ENCODE measurements around the gene MSL1.

The MSL1 gene

GRCh38 chr17:40087049-40087794, 34.5 kb upstream of the MSL1 start:
- Mint-ChIP-seq H3K4me1 (peaks cover 6 to 11% of the 10 kb centered on the region in 2 donors), H3K36me3 (peaks cover 11 to 19% of the 10 kb centered on the region in 2 donors), H3K9me3 (no peaks in the 10 kb centered on the region), H3K27ac (no peak overlapping the region), H3K4me3 (no peak overlapping the region), H3K27me3 (no peaks in the 10 kb centered on the region)
- DNase-seq (no peak), ATAC-seq (replicated peaks) (no peak)

- no peaks in the 10 kb centered on the region for H3K27me3 Mint-ChIP-seq
- peaks cover 6 to 11% of the 10 kb centered on the region in 2 donors for H3K4me1 Mint-ChIP-seq
- no peak overlapping the region for H3K4me3 Mint-ChIP-seq
- DNase-seq (no peak), ATAC-seq (replicated peaks) (no peak)
- no peak overlapping the region for H3K27ac Mint-ChIP-seq
- peaks cover 11 to 19% of the 10 kb centered on the region in 2 donors for H3K36me3 Mint-ChIP-seq
- H3K9me3 Mint-ChIP-seq: no peaks in the 10 kb centered on the region
Measured at GRCh38 chr17:40087903-40088718, 33.7 kb upstream of the MSL1 start.

GRCh38 chr17:40089077-40089895, 32.5 kb upstream of the MSL1 start:
- Mint-ChIP-seq H3K4me1 (peaks cover 12 to 19% of the 10 kb centered on the region in 2 donors), H3K27me3 (no peaks in the 10 kb centered on the region), H3K4me3 (no peak overlapping the region), H3K36me3 (peaks cover 21 to 26% of the 10 kb centered on the region in 2 donors), H3K9me3 (no peaks in the 10 kb centered on the region), H3K27ac (no peak overlapping the region)
- DNase-seq (no peak), ATAC-seq (replicated peaks) (no peak)

- peak overlapping the region; percentile 33 for H3K27ac Mint-ChIP-seq
- no peak for DNase-seq
- H3K27me3 Mint-ChIP-seq: no peaks in the 10 kb centered on the region
- no peaks in the 10 kb centered on the region for H3K9me3 Mint-ChIP-seq
- peaks cover 27 to 32% of the 10 kb centered on the region in 2 donors for H3K36me3 Mint-ChIP-seq
- H3K4me3 Mint-ChIP-seq: no peak overlapping the region
- ATAC-seq (replicated peaks): no peak
- peaks cover 19 to 26% of the 10 kb centered on the region in 2 donors for H3K4me1 Mint-ChIP-seq
Measured at GRCh38 chr17:40090237-40091119, 31.3 kb upstream of the MSL1 start.

GRCh38 chr17:40091691-40092397, 29.9 kb upstream of the MSL1 start:
- no peak for ATAC-seq (replicated peaks)
- no peaks in the 10 kb centered on the region for H3K27me3 Mint-ChIP-seq
- peaks cover 0 to under 1% of the 10 kb centered on the region in 2 donors for H3K9me3 Mint-ChIP-seq
- H3K27ac Mint-ChIP-seq: no peak overlapping the region
- peaks cover 37 to 45% of the 10 kb centered on the region in 2 donors for H3K36me3 Mint-ChIP-seq
- no peak for DNase-seq
- peaks cover 32 to 37% of the 10 kb centered on the region in 2 donors for H3K4me1 Mint-ChIP-seq
- no peak overlapping the region for H3K4me3 Mint-ChIP-seq

- peaks cover 39 to 40% of the 10 kb centered on the region in 2 donors for H3K4me1 Mint-ChIP-seq
- DNase-seq (no peak), ATAC-seq (replicated peaks) (no peak)
- peaks cover 0 to 3% of the 10 kb centered on the region in 2 donors for H3K9me3 Mint-ChIP-seq
- H3K27ac Mint-ChIP-seq: no peak overlapping the region
- H3K27me3 Mint-ChIP-seq: no peaks in the 10 kb centered on the region
- H3K4me3 Mint-ChIP-seq: no peak overlapping the region
- peaks cover 39 to 47% of the 10 kb centered on the region in 2 donors for H3K36me3 Mint-ChIP-seq
Measured at GRCh38 chr17:40092581-40092980, 29.2 kb upstream of the MSL1 start.

GRCh38 chr17:40093005-40093579, 28.7 kb upstream of the MSL1 start:
- Mint-ChIP-seq H3K27me3 (no peaks in the 10 kb centered on the region), H3K4me1 (peaks cover 42 to 45% of the 10 kb centered on the region in 2 donors), H3K27ac (no peak overlapping the region), H3K36me3 (peaks cover 39 to 48% of the 10 kb centered on the region in 2 donors), H3K9me3 (peaks cover 0 to 3% of the 10 kb centered on the region in 2 donors), H3K4me3 (no peak overlapping the region)
- ATAC-seq (replicated peaks) (no peak), DNase-seq (no peak)

- Mint-ChIP-seq H3K4me3 (no peak overlapping the region), H3K36me3 (peaks cover 38 to 48% of the 10 kb centered on the region in 2 donors), H3K27ac (no peak overlapping the region), H3K9me3 (peaks cover 0 to 4% of the 10 kb centered on the region in 2 donors), H3K27me3 (no peaks in the 10 kb centered on the region), H3K4me1 (peaks cover 48 to 51% of the 10 kb centered on the region in 2 donors)
- DNase-seq (no peak), ATAC-seq (replicated peaks) (no peak)
Measured at GRCh38 chr17:40093580-40094201, 28.1 kb upstream of the MSL1 start.

GRCh38 chr17:40094874-40095273, 26.9 kb upstream of the MSL1 start:
- peaks cover 55 to 63% of the 10 kb centered on the region in 2 donors for H3K4me1 Mint-ChIP-seq
- ATAC-seq (replicated peaks) (no peak), DNase-seq (no peak)
- H3K27ac Mint-ChIP-seq: no peak overlapping the region
- H3K9me3 Mint-ChIP-seq: peaks cover 0 to 4% of the 10 kb centered on the region in 2 donors
- H3K36me3 Mint-ChIP-seq: peaks cover 34 to 46% of the 10 kb centered on the region in 2 donors
- H3K4me3 Mint-ChIP-seq: peak overlapping the region in 1 of 2 donors; percentile 6
- H3K27me3 Mint-ChIP-seq: no peaks in the 10 kb centered on the region

GRCh38 chr17:40095351-40095943, 26.3 kb upstream of the MSL1 start:
- peaks cover 34 to 46% of the 10 kb centered on the region in 2 donors for H3K36me3 Mint-ChIP-seq
- peak overlapping the region; percentile 17 for H3K4me3 Mint-ChIP-seq
- no peak for ATAC-seq (replicated peaks)
- peaks cover 0 to 4% of the 10 kb centered on the region in 2 donors for H3K9me3 Mint-ChIP-seq
- H3K4me1 Mint-ChIP-seq: peaks cover 55 to 66% of the 10 kb centered on the region in 2 donors
- DNase-seq: no peak
- H3K27ac Mint-ChIP-seq: peak overlapping the region; percentile 44
- no peaks in the 10 kb centered on the region for H3K27me3 Mint-ChIP-seq

- ATAC-seq (replicated peaks) (peak; percentile 82 to 85), DNase-seq (peak; percentile 93)
- H3K4me1 Mint-ChIP-seq: peaks cover 60 to 70% of the 10 kb centered on the region in 2 donors
- H3K27me3 Mint-ChIP-seq: no peaks in the 10 kb centered on the region
- H3K27ac Mint-ChIP-seq: peak overlapping the region; percentile 44
- peak overlapping the region; percentile 26 to 55 for H3K4me3 Mint-ChIP-seq
- H3K9me3 Mint-ChIP-seq: peaks cover 0 to 4% of the 10 kb centered on the region in 2 donors
- peaks cover 34 to 46% of the 10 kb centered on the region in 2 donors for H3K36me3 Mint-ChIP-seq
Measured at GRCh38 chr17:40095944-40096791, 25.6 kb upstream of the MSL1 start.

All from stimulated activated naive B cell treated with anti-CD40 and anti-IgM and Interleukin-4, amounts not matched to agents 10 μg/mL and 1 μg/mL and 100 μg/mL, for 72 hours (primary cell).